8988T (cell line): ENCODE measurements around the gene FAM118A.
"Not testable (repeated sequence)": the region's sequence is repeated elsewhere in the genome, so short reads cannot be mapped to it uniquely, and the experiment has no call there.

Experiments
- DNase-seq: peaks from one replicate; pipeline ENCODE4 v3.0.0; 2011

FAM118A gene

GRCh38 chr22:45334528-45334927 lies 24.8 kb downstream of the FAM118A start:
- no peak for DNase-seq

- DNase-seq: no peak
These were observed 25.5 kb downstream of the FAM118A start for GRCh38 chr22:45335021-45335818.

- no peak for DNase-seq
These were observed 26.3 kb downstream of the FAM118A start for GRCh38 chr22:45335854-45336522.

GRCh38 chr22:45336971-45337431 lies 27.3 kb downstream of the FAM118A start:
- no peak for DNase-seq

- no peak for DNase-seq
These were observed 27.8 kb downstream of the FAM118A start for GRCh38 chr22:45337536-45337935.

GRCh38 chr22:45338795-45339194 lies 29.1 kb downstream of the FAM118A start:
- DNase-seq: no peak

- no peak for DNase-seq
These were observed 30.6 kb downstream of the FAM118A start for GRCh38 chr22:45340323-45340722.

GRCh38 chr22:45341498-45341897 lies 31.8 kb downstream of the FAM118A start:
- DNase-seq: no peak

GRCh38 chr22:45343143-45343542 lies 33.4 kb downstream of the FAM118A start:
- DNase-seq: no peak

- no peak for DNase-seq
These were observed 34.6 kb downstream of the FAM118A start for GRCh38 chr22:45344334-45344733.

GRCh38 chr22:45349916-45350315 lies 40.2 kb downstream of the FAM118A start:
- no peak for DNase-seq

- DNase-seq: no peak
These were observed 42.2 kb downstream of the FAM118A start for GRCh38 chr22:45351956-45352355.

GRCh38 chr22:45352757-45353156 lies 43.0 kb downstream of the FAM118A start:
- not testable (repeated sequence) for DNase-seq

- DNase-seq: no peak
These were observed 44.1 kb downstream of the FAM118A start for GRCh38 chr22:45353786-45354185.

GRCh38 chr22:45357490-45357889 lies 47.8 kb downstream of the FAM118A start:
- DNase-seq: no peak

GRCh38 chr22:45358127-45358526 lies 48.4 kb downstream of the FAM118A start:
- DNase-seq: no peak

GRCh38 chr22:45359627-45360026 lies 49.9 kb downstream of the FAM118A start:
- no peak for DNase-seq

- DNase-seq: no peak
These were observed 57.0 kb downstream of the FAM118A start for GRCh38 chr22:45366713-45367112.

- not testable (repeated sequence) for DNase-seq
These were observed 63.9 kb downstream of the FAM118A start for GRCh38 chr22:45373592-45373991.

GRCh38 chr22:45376009-45376408 lies 66.3 kb downstream of the FAM118A start:
- no peak for DNase-seq

- no peak for DNase-seq
These were observed 67.0 kb downstream of the FAM118A start for GRCh38 chr22:45376703-45377102.

- DNase-seq: no peak
These were observed 71.6 kb downstream of the FAM118A start for GRCh38 chr22:45381348-45381747.

- no peak for DNase-seq
These were observed 79.8 kb downstream of the FAM118A start for GRCh38 chr22:45389546-45389945.
